K562 (cell line): ENCODE measurements around the gene MAML3. TPM values are rescaled to one million over a fixed set of nuclear protein-coding genes. Genes with fewer than 3 reads are reported as not detected.

ENCODE experiments used
- ATAC-seq: fragments of 200-7000 bp; cut with Tn5 transposase; 3 replicates; pipeline ENCODE4 v1.9.1; 2020; ENCODE audit warnings: moderate library complexity
- BruUV-seq: library from RNA; stranded (reverse); fragments of 400-500 nt; replicated peaks from 2 replicates; lab custom pipeline; 2021; lab: Mats Ljungman, UMichigan
- CTCF ChIA-PET: fragments of 300-600 bp; formaldehyde crosslinking; extraction: SDS; loops from one replicate; lab custom pipeline; 2021; ENCODE audit warnings: low intra/inter-chr PET ratio; lab: Yijun Ruan, JAX
- POLR2A ChIA-PET: fragments of 300-600, 350-650 bp; sonication (Branson Sonifier 250); formaldehyde crosslinking; extraction: SDS; loops from one replicate; lab custom pipeline; 2021; ENCODE audit warnings: antibody characterized with exemption, inconsistent platforms; lab: Yijun Ruan, JAX
- DNase-seq, 4 experiments: peaks; one replicate each; pipeline versions ENCODE4 v3.0.0 to v3.0.0-alpha.2; 2011 to 2018; ENCODE audit warnings: low spot score in 3 of 4, mixed read lengths in 3 of 4; ENCODE audit errors: extremely low read depth in 1 of 4
- FAIRE-seq: peaks from 2 replicates; lab custom pipeline; 2011; peaks lifted over from hg19 to GRCh38; lab: Jason Lieb, UNC
- H2AFZ ChIP-seq: 2 replicates; pipeline ENCODE4 v1.6.0; 2011; ENCODE audit warnings: low read depth, low read length, control low read depth, inconsistent platforms
- H3K27ac ChIP-seq: fragments of 200-600 bp; 3 replicates; pipeline ENCODE4 v1.8.0; 2011; ENCODE audit warnings: low read depth, mild to moderate bottlenecking, control low read depth, inconsistent platforms, low read length, moderate library complexity, mixed read lengths; ENCODE audit errors: extremely low read depth
- H3K27me3 ChIP-seq, 2 experiments: fragments of 300-600 bp in 1 of 2; 2 replicates in 1 of 2; 3 replicates in 1 of 2; pipeline versions ENCODE4 v1.6.0 to v1.8.0; 2011; ENCODE audit warnings: inconsistent platforms in 2 of 2, low read length in 2 of 2, mild to moderate bottlenecking in 1 of 2, mixed read lengths in 1 of 2, moderate library complexity in 1 of 2; ENCODE audit not compliant: control insufficient read depth in 2 of 2, insufficient read depth in 2 of 2
- H3K36me3 ChIP-seq: fragments of 300-600 bp; 3 replicates; pipeline ENCODE4 v1.8.0; 2011; ENCODE audit warnings: mild to moderate bottlenecking, low read length, inconsistent platforms; ENCODE audit not compliant: control insufficient read depth, insufficient read depth
- H3K4me1 ChIP-seq, 2 experiments: fragments of 200-600 bp in 1 of 2; replicated peaks in 1 of 2; 2 replicates in 1 of 2; 3 replicates in 1 of 2; pipeline versions ENCODE4 v1.5.1 to v1.8.0; 2011; ENCODE audit warnings: inconsistent platforms in 2 of 2, low read length in 2 of 2, mild to moderate bottlenecking in 1 of 2, mixed read lengths in 1 of 2, moderate library complexity in 1 of 2; ENCODE audit not compliant: control insufficient read depth in 2 of 2, insufficient read depth in 2 of 2
- H3K4me2 ChIP-seq: 2 replicates; pipeline ENCODE4 v1.6.1; 2011; ENCODE audit warnings: low read length, control low read depth, inconsistent platforms, mixed read lengths; ENCODE audit not compliant: insufficient read depth
- H3K4me3 ChIP-seq: fragments of 200-600 bp; sonication (generic), shearing (Covaris generic); 2 replicates; pipeline ENCODE4 v1.5.1; 2016; ENCODE audit warnings: control low read depth, inconsistent platforms
- H3K79me2 ChIP-seq: fragments of 200-600 bp; 3 replicates; pipeline ENCODE4 v1.8.0; 2011; ENCODE audit warnings: low read length, inconsistent platforms; ENCODE audit not compliant: control insufficient read depth, insufficient read depth
- H3K9ac ChIP-seq, 2 experiments: 2 replicates each; pipeline versions ENCODE4 v1.6.0 to v1.6.1; 2011; ENCODE audit warnings: low read depth in 2 of 2, low read length in 2 of 2, control low read depth in 1 of 2, inconsistent platforms in 1 of 2, mild to moderate bottlenecking in 1 of 2, mixed read lengths in 1 of 2; ENCODE audit not compliant: insufficient read depth in 1 of 2
- H3K9me1 ChIP-seq: one replicate; pipeline ENCODE4 v1.6.0; 2011; ENCODE audit warnings: inconsistent platforms, mild to moderate bottlenecking, low read length, moderate library complexity; ENCODE audit not compliant: control insufficient read depth, insufficient read depth
- H3K9me3 ChIP-seq: replicated peaks from 2 replicates; pipeline ENCODE4 v1.5.1; 2011; ENCODE audit warnings: low read depth, low read length, inconsistent platforms; ENCODE audit not compliant: control insufficient read depth, insufficient read depth
- H4K20me1 ChIP-seq: replicated peaks from 2 replicates; pipeline ENCODE4 v1.6.1; 2011; ENCODE audit warnings: low read length, inconsistent platforms, mixed read lengths; ENCODE audit not compliant: control insufficient read depth, insufficient read depth
- DMBX1 ChIP-seq: fragments of 250-450 bp; sonication (Bioruptor Pico); IDR thresholded peaks from 2 replicates; pipeline ENCODE4 v1.8.0; 2022; ENCODE audit warnings: inconsistent platforms, mild to moderate bottlenecking, moderate library complexity, borderline replicate concordance
- E2F6 ChIP-seq, 2 experiments: IDR thresholded peaks; 2 replicates each; pipeline ENCODE4 v1.6.1; 2011; ENCODE audit warnings: borderline replicate concordance in 1 of 2, control low read depth in 1 of 2, low read depth in 1 of 2, low read length in 1 of 2, mild to moderate bottlenecking in 1 of 2, mixed read lengths in 1 of 2, moderate library complexity in 1 of 2; ENCODE audit not compliant: insufficient read depth in 1 of 2, insufficient read length in 1 of 2, poor library complexity in 1 of 2, severe bottlenecking in 1 of 2; ENCODE audit errors: extremely low read depth in 1 of 2
- FOXA1 ChIP-seq: fragments of 450-650 bp; IDR thresholded peaks from 2 replicates; pipeline ENCODE4 v1.6.1; 2016; ENCODE audit warnings: mild to moderate bottlenecking, borderline replicate concordance
- LARP7 ChIP-seq: fragments of 450-650 bp; IDR thresholded peaks from 2 replicates; pipeline ENCODE4 v1.6.1; 2016
- MEF2D ChIP-seq: conservative IDR thresholded peaks from 2 replicates; pipeline ENCODE4 v1.6.1; 2016; ENCODE audit warnings: low read depth, missing genetic modification characterization, missing compliant biosample characterization
- NCOA6 ChIP-seq: fragments of 450-650 bp; IDR thresholded peaks from 2 replicates; pipeline ENCODE4 v1.6.1; 2017; ENCODE audit warnings: mild to moderate bottlenecking
- NFIX ChIP-seq: fragments of 250-450 bp; sonication (Bioruptor Pico); IDR thresholded peaks from 2 replicates; pipeline ENCODE4 v1.4.0; 2020; ENCODE audit warnings: low read depth, mild to moderate bottlenecking, moderate library complexity
- NR1H2 ChIP-seq: sonication (generic); formaldehyde crosslinking; IDR thresholded peaks from 2 replicates; pipeline ENCODE4 v1.4.0; 2020; ENCODE audit warnings: mild to moderate bottlenecking, missing genetic modification reagents
- POLR2A ChIP-seq: fragments of 450-650 bp; conservative IDR thresholded peaks from 2 replicates; pipeline ENCODE4 v1.6.1; 2016
- PTRF ChIP-seq: fragments of 450-650 bp; IDR thresholded peaks from 2 replicates; pipeline ENCODE4 v1.6.1; 2016; ENCODE audit warnings: mild to moderate bottlenecking, missing genetic modification characterization, missing compliant biosample characterization
- RAD21 ChIP-seq, 2 experiments: fragments of 250-450 bp in 1 of 2; fragments of 450-650 bp in 1 of 2; sonication (Bioruptor Pico) in 1 of 2; formaldehyde crosslinking in 1 of 2; IDR thresholded peaks in 1 of 2; conservative IDR thresholded peaks in 1 of 2; 2 replicates each; pipeline versions ENCODE4 v1.4.0 to v1.8.0; 2020 to 2022; ENCODE audit warnings: mild to moderate bottlenecking in 2 of 2, moderate library complexity in 1 of 2
- SMAD1 ChIP-seq: fragments of 150-350 bp; IDR thresholded peaks from 2 replicates; pipeline ENCODE4 v1.6.1; 2014; ENCODE audit warnings: low read length, low read depth; ENCODE audit not compliant: partially characterized antibody
- TCF7L2 ChIP-seq: fragments of 150-350 bp; IDR thresholded peaks from 2 replicates; pipeline ENCODE4 v1.6.1; 2016; ENCODE audit warnings: low read depth, mild to moderate bottlenecking, low read length, moderate library complexity
- ZNF124 ChIP-seq: sonication (generic); formaldehyde crosslinking; IDR thresholded peaks from 2 replicates; pipeline ENCODE4 v1.8.1; 2022; ENCODE audit warnings: missing genetic modification reagents
- ZNF395 ChIP-seq: fragments of 200-800 bp; sonication (Bioruptor generic); IDR thresholded peaks from 2 replicates; pipeline ENCODE4 v1.6.1; 2017; ENCODE audit warnings: missing genetic modification characterization, missing compliant biosample characterization
- WGBS: fragments of 100-300 bp; shearing (Covaris generic); methylation state at CpG from one replicate; pipeline ENCODE4 v1.1.6; 2016; ENCODE audit warnings: low coverage, mixed read lengths; ENCODE audit not compliant: insufficient coverage; ENCODE audit errors: missing lambda C conversion rate; 5-methylcytosine and 5-hydroxymethylcytosine counted together
- in situ Hi-C: fragments of 300-500 bp; cut with MboI; formaldehyde crosslinking; loops from 4 replicates; pipeline ENCODE4 v1.15.0; 2018; ENCODE audit warnings: inconsistent platforms, mixed read lengths
- intact Hi-C: fragments of 100-400 bp; cut with micrococcal nuclease; formaldehyde crosslinking; loops from 2 replicates; pipeline ENCODE4 v1.14.2; 2022
- polyA plus RNA-seq, 8 experiments: library from polyadenylated mRNA; depleted of rRNA in 4 of 8; stranded (reverse) in 5 of 8; unstranded in 3 of 8; fragments of >200 nt; fragmentation: Nextera tagmentation in 2 of 8; fragmentation: Illumina TruSeq in 1 of 8; extraction: Ambion mirVana in 2 of 8; extraction: Trizol in 1 of 8; gene quantifications; 2 replicates each; pipeline versions ENCODE4 v1.2.1 to v1.2.3, GENCODE V29; 2011 to 2014; ENCODE audit warnings: inconsistent platforms in 1 of 8, missing spikeins in 1 of 8
- total RNA-seq, 7 experiments: library from RNA; depleted of rRNA in 6 of 7; stranded (reverse); fragments of >200 nt in 6 of 7; fragmentation: Illumina TruSeq in 2 of 7; extraction: Trizol in 2 of 7; gene quantifications; 2 replicates each; pipeline versions ENCODE4 v1.2.1 to v1.2.3, GENCODE V29; 2011 to 2021; ENCODE audit warnings: low replicate concordance in 1 of 7

Gene MAML3
- total and polyA plus RNA-seq, 9 of the 15 experiments (the other 6 are each of a cell fraction or from before 2014, with no cell fraction given) = 0.01 to 0.55 (median 0.25) TPM

GRCh38 chr4:139801895-139802294 is 352.1 kb downstream of the MAML3 start:
- DNase-seq (no peak), FAIRE-seq (no peak), ATAC-seq (no peak)
- intact Hi-C loops (no loop called here), in situ Hi-C loops (no loop called here)
- Histone ChIP-seq H3K9me3 (no peaks in the 10 kb centered on the region), H3K4me3 (no peak overlapping the region), H4K20me1 (no peaks in the 10 kb centered on the region; the same call in 1 of the 2 replicates), H3K27me3 (peaks cover 5% of the 10 kb centered on the region in 2 experiments; a peak in 4 of 5 replicates), H3K9me1 (no peaks in the 10 kb centered on the region), H3K27ac (no peak overlapping the region), H3K79me2 (no peaks in the 10 kb centered on the region), H3K9ac (no peak overlapping the region), H2AFZ (no peak overlapping the region), H3K4me2 (no peak overlapping the region), H3K36me3 (no peaks in the 10 kb centered on the region), H3K4me1 (no peaks in the 10 kb centered on the region)
- ChIA-PET POLR2A (no interaction called here), CTCF (no interaction called here)
- TF ChIP-seq ZNF124 = no peak
- TF ChIP-seq MEF2D (tag) = no peak
- no peak for TF ChIP-seq NCOA6
- TF ChIP-seq NFIX (CRISPR knock-in tag) = no peak
- TF ChIP-seq POLR2A = no peak
- no peak for TF ChIP-seq ZNF395 (CRISPR knock-in tag)
- no TSS peak for BruUV-seq
- WGBS = 1% methylated on average over 6 of the region's 6 CpGs

GRCh38 chr4:139800082-139800481 is 353.9 kb downstream of the MAML3 start:
- ATAC-seq (no peak), DNase-seq (no peak), FAIRE-seq (no peak)
- Histone ChIP-seq H3K4me1 (no peaks in the 10 kb centered on the region), H3K79me2 (no peaks in the 10 kb centered on the region), H3K9me3 (no peaks in the 10 kb centered on the region), H4K20me1 (no peaks in the 10 kb centered on the region; the same call in 1 of the 2 replicates), H3K4me2 (no peak overlapping the region), H3K27ac (no peak overlapping the region), H3K9ac (no peak overlapping the region), H3K4me3 (no peak overlapping the region), H3K36me3 (no peaks in the 10 kb centered on the region), H3K9me1 (no peaks in the 10 kb centered on the region), H3K27me3 (peaks cover 5% of the 10 kb centered on the region in 2 experiments; a peak in 4 of 5 replicates), H2AFZ (no peak overlapping the region)
- intact Hi-C loops (no loop called here), in situ Hi-C loops (no loop called here)
- no TSS peak for BruUV-seq
- POLR2A ChIA-PET = no interaction called here
- CTCF ChIA-PET = no interaction called here
- 0% methylated on average over 4 of the region's 4 CpGs for WGBS
- TF ChIP-seq NR1H2 (CRISPR knock-in tag) (no peak), RAD21 (CRISPR knock-in tag; conservative IDR thresholded peaks at IDR 0.05 in 1 of 2, IDR thresholded peaks at IDR 0.05 in 1 of 2) (no peak), LARP7 (no peak), E2F6 (IDR thresholded peaks at IDR 0.05; ENCODE audit: borderline replicate concordance in 1 of 2, extremely low read depth in 1 of 2, insufficient read depth in 1 of 2, insufficient read length in 1 of 2, low read depth in 1 of 2, low read length in 1 of 2, poor library complexity in 1 of 2, severe bottlenecking in 1 of 2) (no peak), FOXA1 (no peak), DMBX1 (CRISPR knock-in tag) (no peak), PTRF (no peak), SMAD1 (no peak), TCF7L2 (no peak)
